GM13976 (cell line): ENCODE data around the gene SPTSSB.

ENCODE experiments used
- DNase-seq: peaks from one replicate; pipeline ENCODE4 v3.0.0; 2012; ENCODE audit warnings: low spot score
- CTCF ChIP-seq: IDR thresholded peaks from 2 replicates; pipeline ENCODE4 v1.5.1; 2012; ENCODE audit warnings: borderline replicate concordance, mild to moderate bottlenecking; ENCODE audit not compliant: insufficient read depth; ENCODE audit errors: extremely low read depth, missing control alignments, control extremely low read depth
- in situ Hi-C: fragments of 300-500 bp; cut with MboI; formaldehyde crosslinking; loops from one replicate; pipeline ENCODE4 v1.12.0; 2022; ENCODE audit warnings: low sequenced_read_pairs, mixed read lengths, inconsistent platforms; ENCODE audit not compliant: unreplicated experiment

SPTSSB gene

GRCh38 chr3:161413127-161413854, 42.0 kb upstream of the SPTSSB start:
- TF ChIP-seq CTCF = no peak
- in situ Hi-C loops = loop anchor here (10.0 to 25.0 kb wide), 4 partner anchors 138 to 701 kb away; partner anchors contain the start of gene B3GALNT1
- DNase-seq = no peak

GRCh38 chr3:161412123-161412522, 40.8 kb upstream of the SPTSSB start:
- DNase-seq = no peak
- in situ Hi-C loops = loop anchor here (10.0 to 25.0 kb wide), 4 partner anchors 137 to 700 kb away; partner anchors contain the start of gene B3GALNT1
- no peak for TF ChIP-seq CTCF

GRCh38 chr3:161409858-161410257, 38.5 kb upstream of the SPTSSB start:
- in situ Hi-C loops = loop anchor here (10.0 to 25.0 kb wide), 4 partner anchors 135 to 698 kb away; partner anchors contain the start of gene B3GALNT1
- TF ChIP-seq CTCF = no peak
- no peak for DNase-seq

GRCh38 chr3:161409069-161409468, 37.8 kb upstream of the SPTSSB start:
- in situ Hi-C loops = loop anchor here (25.0 kb wide), 3 partner anchors 297 to 697 kb away; partner anchors contain the start of gene B3GALNT1

GRCh38 chr3:161406594-161407555, 35.6 kb upstream of the SPTSSB start:
- in situ Hi-C loops = loop anchor here (25.0 kb wide), 3 partner anchors 295 to 695 kb away; partner anchors contain the start of gene B3GALNT1
- no peak for TF ChIP-seq CTCF
- no peak for DNase-seq

More at GRCh38 chr3:161409069-161409468, 37.8 kb upstream of the SPTSSB start:
- no peak for TF ChIP-seq CTCF
- DNase-seq = no peak

- no peak for TF ChIP-seq CTCF
- DNase-seq = no peak
- in situ Hi-C loops = loop anchor here (25.0 kb wide), 3 partner anchors 294 to 694 kb away; partner anchors contain the start of gene B3GALNT1
Measured at GRCh38 chr3:161405836-161406235, 34.5 kb upstream of the SPTSSB start.
